KMS-11 (cell line): ENCODE results near the gene LAX1.
"Not testable (repeated sequence)": the region's sequence is repeated elsewhere in the genome, so short reads cannot be mapped to it uniquely, and the experiment has no call there.

Source experiments
- H2AFZ ChIP-seq: fragments of 200-600 bp; sonication (generic); 2 replicates; pipeline ENCODE4 v1.6.1; 2016; ENCODE audit warnings: antibody characterized with exemption, mixed run types, low read depth
- H3K27ac ChIP-seq: fragments of 200-600 bp; sonication (generic); 2 replicates; pipeline ENCODE4 v1.6.1; 2016; ENCODE audit warnings: mild to moderate bottlenecking, mixed run types
- H3K27me3 ChIP-seq: fragments of 200-600 bp; sonication (generic); 2 replicates; pipeline ENCODE4 v1.6.1; 2017; ENCODE audit warnings: mild to moderate bottlenecking, low read depth, mixed run types, moderate library complexity; ENCODE audit not compliant: insufficient read depth
- H3K36me3 ChIP-seq: fragments of 200-600 bp; sonication (generic); 2 replicates; pipeline ENCODE4 v1.6.1; 2017; ENCODE audit warnings: mild to moderate bottlenecking, mixed run types; ENCODE audit not compliant: insufficient read depth
- H3K4me1 ChIP-seq: fragments of 200-600 bp; sonication (generic); 2 replicates; pipeline ENCODE4 v1.6.1; 2016; ENCODE audit warnings: mild to moderate bottlenecking, low read depth, mixed run types; ENCODE audit not compliant: poor library complexity, severe bottlenecking
- H3K4me2 ChIP-seq: fragments of 200-600 bp; sonication (generic); 2 replicates; pipeline ENCODE4 v1.7.0; 2016; ENCODE audit warnings: mild to moderate bottlenecking, mixed run types
- H3K4me3 ChIP-seq: fragments of 200-600 bp; sonication (generic); IDR thresholded peaks from 2 replicates; pipeline ENCODE4 v1.6.1; 2017; ENCODE audit warnings: low read depth, low read length, mixed read lengths; ENCODE audit not compliant: insufficient read depth
- H3K79me2 ChIP-seq: fragments of 200-600 bp; sonication (generic); 2 replicates; pipeline ENCODE4 v1.6.1; 2016; ENCODE audit warnings: low read depth, mixed run types; ENCODE audit not compliant: insufficient read depth
- H3K9ac ChIP-seq: fragments of 200-600 bp; sonication (generic); 2 replicates; pipeline ENCODE4 v1.6.1; 2016; ENCODE audit warnings: mild to moderate bottlenecking, mixed run types
- H4K20me1 ChIP-seq: fragments of 200-600 bp; sonication (generic); 2 replicates; pipeline ENCODE4 v1.6.1; 2016; ENCODE audit warnings: mild to moderate bottlenecking, mixed run types; ENCODE audit not compliant: insufficient read depth
- CTCF ChIP-seq: fragments of 200-600 bp; sonication (generic); conservative IDR thresholded peaks from 2 replicates; pipeline ENCODE4 v1.6.1; 2017; ENCODE audit warnings: low read depth, mild to moderate bottlenecking, antibody characterized with exemption, low read length, moderate library complexity, mixed read lengths

The LAX1 gene

GRCh38 chr1:203754455-203754864, 10.5 kb upstream of the LAX1 start:
- H3K9ac ChIP-seq, result no peak overlapping the region
- no peaks in the 10 kb centered on the region for H3K4me1 ChIP-seq

GRCh38 chr1:203756036-203756435, 8.9 kb upstream of the LAX1 start:
- H3K27ac ChIP-seq, result no peak overlapping the region
- no peak overlapping the region for H2AFZ ChIP-seq
- H3K4me3 ChIP-seq, result no peak overlapping the region
- H3K79me2 ChIP-seq, result no peaks in the 10 kb centered on the region
- H3K27me3 ChIP-seq, result no peaks in the 10 kb centered on the region
- TF ChIP-seq CTCF, result no peak
- no peak overlapping the region for H3K9ac ChIP-seq
- H3K4me2 ChIP-seq, result no peak overlapping the region
- H3K36me3 ChIP-seq, result no peaks in the 10 kb centered on the region
- H3K4me1 ChIP-seq, result no peaks in the 10 kb centered on the region
- H4K20me1 ChIP-seq, result no peaks in the 10 kb centered on the region

More at GRCh38 chr1:203754455-203754864, 10.5 kb upstream of the LAX1 start:
- Histone ChIP-seq H3K27me3 (no peaks in the 10 kb centered on the region), H3K36me3 (no peaks in the 10 kb centered on the region), H3K4me2 (no peak overlapping the region), H4K20me1 (no peaks in the 10 kb centered on the region), H3K4me3 (no peak overlapping the region), H2AFZ (no peak overlapping the region; the same call in 1 of the 2 replicates), H3K27ac (no peak overlapping the region), H3K79me2 (no peaks in the 10 kb centered on the region)
- TF ChIP-seq CTCF, result no peak

GRCh38 chr1:203758749-203759148, 6.2 kb upstream of the LAX1 start:
- not testable (repeated sequence) for H3K4me3 ChIP-seq, H4K20me1 ChIP-seq, H3K36me3 ChIP-seq, H3K79me2 ChIP-seq, H3K27me3 ChIP-seq, H2AFZ ChIP-seq, H3K9ac ChIP-seq, H3K27ac ChIP-seq, H3K4me2 ChIP-seq, H3K4me1 ChIP-seq

GRCh38 chr1:203760506-203760905, 4.5 kb upstream of the LAX1 start:
- H4K20me1 ChIP-seq, result no peaks in the 10 kb centered on the region
- H3K4me1 ChIP-seq, result peaks cover 16% of the 10 kb centered on the region
- no peak overlapping the region for H3K27ac ChIP-seq
- no peaks in the 10 kb centered on the region for H3K79me2 ChIP-seq
- TF ChIP-seq CTCF, result no peak
- H3K36me3 ChIP-seq, result no peaks in the 10 kb centered on the region
- no peak overlapping the region for H2AFZ ChIP-seq
- H3K4me3 ChIP-seq, result no peak overlapping the region
- H3K4me2 ChIP-seq, result no peak overlapping the region
- H3K9ac ChIP-seq, result no peak overlapping the region
- no peaks in the 10 kb centered on the region for H3K27me3 ChIP-seq

GRCh38 chr1:203761958-203762357, 3.0 kb upstream of the LAX1 start:
- H3K9ac ChIP-seq, H3K27me3 ChIP-seq, H4K20me1 ChIP-seq, H3K4me2 ChIP-seq, H2AFZ ChIP-seq, H3K36me3 ChIP-seq, H3K4me3 ChIP-seq, H3K79me2 ChIP-seq, H3K27ac ChIP-seq: not testable (repeated sequence)
- peaks cover 21% of the 10 kb centered on the region for H3K4me1 ChIP-seq
